Measurements from ENCODE around the gene RBP3.

The RBP3 gene

GRCh38 chr10:47348138-47348651 is at the start of gene RBP3:
RBP3 (plus strand) TSS chr10:47348363; CDS start chr10:47348485, 122 bp downstream.
- H3K4me1 Mint-ChIP-seq (ENCODE audit: low read depth): no peaks in the 10 kb centered on the region
- no peaks in the 10 kb centered on the region for H3K36me3 Mint-ChIP-seq (ENCODE audit: low read depth)
- H3K9me3 Mint-ChIP-seq: no peaks in the 10 kb centered on the region
- H3K27me3 Mint-ChIP-seq: no peaks in the 10 kb centered on the region
- no peak within 1 kb of the TSS for H3K4me3 Mint-ChIP-seq
- H3K27ac Mint-ChIP-seq: no peak within 1 kb of the TSS

- no peaks in the 10 kb centered on the region for H3K36me3 Mint-ChIP-seq (ENCODE audit: low read depth)
Measured at GRCh38 chr10:47298715-47299114, 49.4 kb upstream of the RBP3 start.

GRCh38 chr10:47299611-47300428 is 48.3 kb upstream of the RBP3 start, which contains the start of gene GDF10:
GDF10 (plus strand) TSS chr10:47300197; CDS start chr10:47300652, 455 bp downstream.
- peak within 1 kb of the TSS; percentile 78 for H3K4me3 Mint-ChIP-seq
- peaks cover 15% of the 10 kb centered on the region for H3K27me3 Mint-ChIP-seq
- H3K36me3 Mint-ChIP-seq (ENCODE audit: low read depth): no peaks in the 10 kb centered on the region
- peaks cover 14% of the 10 kb centered on the region for H3K4me1 Mint-ChIP-seq (ENCODE audit: low read depth)
- peak within 1 kb of the TSS; percentile 69 for H3K27ac Mint-ChIP-seq
- no peaks in the 10 kb centered on the region for H3K9me3 Mint-ChIP-seq

More at GRCh38 chr10:47298715-47299114, 49.4 kb upstream of the RBP3 start:
- H3K4me1 Mint-ChIP-seq (ENCODE audit: low read depth): peaks cover 14% of the 10 kb centered on the region
- no peak overlapping the region for H3K4me3 Mint-ChIP-seq
- no peaks in the 10 kb centered on the region for H3K9me3 Mint-ChIP-seq
- H3K27ac Mint-ChIP-seq: no peak overlapping the region
- H3K27me3 Mint-ChIP-seq: peaks cover 16% of the 10 kb centered on the region

- H3K9me3 Mint-ChIP-seq: no peaks in the 10 kb centered on the region
- H3K4me3 Mint-ChIP-seq: peak overlapping the region; percentile 78
- H3K27me3 Mint-ChIP-seq: peaks cover 11% of the 10 kb centered on the region
- H3K4me1 Mint-ChIP-seq (ENCODE audit: low read depth): peaks cover 14% of the 10 kb centered on the region
- H3K36me3 Mint-ChIP-seq (ENCODE audit: low read depth): no peaks in the 10 kb centered on the region
- no peak overlapping the region for H3K27ac Mint-ChIP-seq
Measured at GRCh38 chr10:47300429-47300931, 47.7 kb upstream of the RBP3 start.

GRCh38 chr10:47301833-47302232 is 46.3 kb upstream of the RBP3 start:
- Mint-ChIP-seq H3K27ac (no peak overlapping the region), H3K4me3 (no peak overlapping the region), H3K4me1 (ENCODE audit: low read depth) (peaks cover 14% of the 10 kb centered on the region), H3K36me3 (ENCODE audit: low read depth) (no peaks in the 10 kb centered on the region), H3K27me3 (peaks cover 11% of the 10 kb centered on the region), H3K9me3 (no peaks in the 10 kb centered on the region)

GRCh38 chr10:47303105-47303504 is 45.1 kb upstream of the RBP3 start:
- no peaks in the 10 kb centered on the region for H3K36me3 Mint-ChIP-seq (ENCODE audit: low read depth)
- peaks cover 14% of the 10 kb centered on the region for H3K4me1 Mint-ChIP-seq (ENCODE audit: low read depth)
- no peak overlapping the region for H3K27ac Mint-ChIP-seq
- H3K27me3 Mint-ChIP-seq: peaks cover 11% of the 10 kb centered on the region
- no peak overlapping the region for H3K4me3 Mint-ChIP-seq
- no peaks in the 10 kb centered on the region for H3K9me3 Mint-ChIP-seq

GRCh38 chr10:47303866-47304265 is 44.3 kb upstream of the RBP3 start:
- Mint-ChIP-seq H3K4me1 (ENCODE audit: low read depth) (peaks cover 14% of the 10 kb centered on the region), H3K27me3 (peaks cover 11% of the 10 kb centered on the region), H3K9me3 (no peaks in the 10 kb centered on the region), H3K36me3 (ENCODE audit: low read depth) (no peaks in the 10 kb centered on the region), H3K27ac (no peak overlapping the region), H3K4me3 (no peak overlapping the region)

GRCh38 chr10:47305566-47305965 is 42.6 kb upstream of the RBP3 start:
- H3K27me3 Mint-ChIP-seq: peaks cover 5% of the 10 kb centered on the region
- H3K36me3 Mint-ChIP-seq (ENCODE audit: low read depth): no peaks in the 10 kb centered on the region
- H3K9me3 Mint-ChIP-seq: no peaks in the 10 kb centered on the region
- no peak overlapping the region for H3K27ac Mint-ChIP-seq
- no peak overlapping the region for H3K4me3 Mint-ChIP-seq
- peaks cover 10% of the 10 kb centered on the region for H3K4me1 Mint-ChIP-seq (ENCODE audit: low read depth)

- peaks cover 15% of the 10 kb centered on the region for H3K4me1 Mint-ChIP-seq (ENCODE audit: low read depth)
- no peaks in the 10 kb centered on the region for H3K36me3 Mint-ChIP-seq (ENCODE audit: low read depth)
- no peaks in the 10 kb centered on the region for H3K27me3 Mint-ChIP-seq
- H3K4me3 Mint-ChIP-seq: no peak overlapping the region
- no peaks in the 10 kb centered on the region for H3K9me3 Mint-ChIP-seq
- H3K27ac Mint-ChIP-seq: no peak overlapping the region
Measured at GRCh38 chr10:47306387-47307210, 41.6 kb upstream of the RBP3 start.

- no peaks in the 10 kb centered on the region for H3K27me3 Mint-ChIP-seq
- H3K9me3 Mint-ChIP-seq: no peaks in the 10 kb centered on the region
- no peaks in the 10 kb centered on the region for H3K36me3 Mint-ChIP-seq (ENCODE audit: low read depth)
- no peak overlapping the region for H3K4me3 Mint-ChIP-seq
- peaks cover 17% of the 10 kb centered on the region for H3K4me1 Mint-ChIP-seq (ENCODE audit: low read depth)
- H3K27ac Mint-ChIP-seq: no peak overlapping the region
Measured at GRCh38 chr10:47307381-47307780, 40.8 kb upstream of the RBP3 start.

- Mint-ChIP-seq H3K27me3 (no peaks in the 10 kb centered on the region), H3K4me1 (ENCODE audit: low read depth) (peaks cover 17% of the 10 kb centered on the region), H3K4me3 (no peak overlapping the region), H3K36me3 (ENCODE audit: low read depth) (no peaks in the 10 kb centered on the region), H3K27ac (no peak overlapping the region), H3K9me3 (no peaks in the 10 kb centered on the region)
Measured at GRCh38 chr10:47308775-47309174, 39.4 kb upstream of the RBP3 start.

- Mint-ChIP-seq H3K36me3 (ENCODE audit: low read depth) (no peaks in the 10 kb centered on the region), H3K27ac (no peak overlapping the region), H3K9me3 (no peaks in the 10 kb centered on the region), H3K4me3 (no peak overlapping the region), H3K27me3 (no peaks in the 10 kb centered on the region), H3K4me1 (ENCODE audit: low read depth) (peaks cover 17% of the 10 kb centered on the region)
Measured at GRCh38 chr10:47309408-47310089, 38.6 kb upstream of the RBP3 start.

- Mint-ChIP-seq H3K27me3 (no peaks in the 10 kb centered on the region), H3K4me1 (ENCODE audit: low read depth) (peaks cover 17% of the 10 kb centered on the region), H3K36me3 (ENCODE audit: low read depth) (no peaks in the 10 kb centered on the region), H3K27ac (no peak overlapping the region), H3K4me3 (no peak overlapping the region), H3K9me3 (no peaks in the 10 kb centered on the region)
Measured at GRCh38 chr10:47310090-47310505, 38.1 kb upstream of the RBP3 start.

- no peaks in the 10 kb centered on the region for H3K27me3 Mint-ChIP-seq
- no peak overlapping the region for H3K27ac Mint-ChIP-seq
- H3K9me3 Mint-ChIP-seq: no peaks in the 10 kb centered on the region
- peaks cover 17% of the 10 kb centered on the region for H3K4me1 Mint-ChIP-seq (ENCODE audit: low read depth)
- H3K36me3 Mint-ChIP-seq (ENCODE audit: low read depth): no peaks in the 10 kb centered on the region
- no peak overlapping the region for H3K4me3 Mint-ChIP-seq
Measured at GRCh38 chr10:47311193-47311931, 36.8 kb upstream of the RBP3 start.
